ENCODE results near the gene SCIN.

The SCIN gene

DNA sequence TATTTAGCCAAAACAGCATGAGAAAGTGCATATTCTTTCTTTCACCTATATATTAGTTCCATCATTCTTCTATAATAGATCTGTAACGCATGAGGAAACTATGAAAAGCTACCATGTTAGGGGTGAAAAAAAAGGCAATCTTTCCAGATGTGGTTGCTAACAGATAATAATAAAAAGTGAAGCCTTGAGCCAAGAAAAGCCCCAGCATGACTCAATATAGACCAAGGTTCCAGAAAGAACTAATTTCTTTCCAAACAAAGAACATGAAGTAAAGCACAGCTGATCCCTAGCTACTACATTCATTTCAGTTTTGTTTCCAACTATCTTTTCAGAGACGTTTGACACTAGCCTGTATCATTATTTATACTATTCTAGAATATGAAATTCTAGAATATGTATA, 133.4 kb downstream of the SCIN start:
- no peaks in the 10 kb centered on the region for H3K27me3 ChIP-seq
- TF ChIP-seq, protein P1, sequence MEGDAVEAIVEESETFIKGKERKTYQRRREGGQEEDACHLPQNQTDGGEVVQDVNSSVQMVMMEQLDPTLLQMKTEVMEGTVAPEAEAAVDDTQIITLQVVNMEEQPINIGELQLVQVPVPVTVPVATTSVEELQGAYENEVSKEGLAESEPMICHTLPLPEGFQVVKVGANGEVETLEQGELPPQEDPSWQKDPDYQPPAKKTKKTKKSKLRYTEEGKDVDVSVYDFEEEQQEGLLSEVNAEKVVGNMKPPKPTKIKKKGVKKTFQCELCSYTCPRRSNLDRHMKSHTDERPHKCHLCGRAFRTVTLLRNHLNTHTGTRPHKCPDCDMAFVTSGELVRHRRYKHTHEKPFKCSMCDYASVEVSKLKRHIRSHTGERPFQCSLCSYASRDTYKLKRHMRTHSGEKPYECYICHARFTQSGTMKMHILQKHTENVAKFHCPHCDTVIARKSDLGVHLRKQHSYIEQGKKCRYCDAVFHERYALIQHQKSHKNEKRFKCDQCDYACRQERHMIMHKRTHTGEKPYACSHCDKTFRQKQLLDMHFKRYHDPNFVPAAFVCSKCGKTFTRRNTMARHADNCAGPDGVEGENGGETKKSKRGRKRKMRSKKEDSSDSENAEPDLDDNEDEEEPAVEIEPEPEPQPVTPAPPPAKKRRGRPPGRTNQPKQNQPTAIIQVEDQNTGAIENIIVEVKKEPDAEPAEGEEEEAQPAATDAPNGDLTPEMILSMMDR (IDR thresholded peaks at IDR 0.05): no peak
- no peaks in the 10 kb centered on the region for H3K36me3 ChIP-seq
- no peaks in the 10 kb centered on the region for H3K4me1 ChIP-seq (ENCODE audit: control insufficient read depth in 1 of 2, insufficient read depth in 1 of 2, low read depth in 1 of 2, low read length in 1 of 2)
- no peaks in the 10 kb centered on the region for H3K9me3 ChIP-seq
- H3K27ac ChIP-seq: no peak overlapping the region
- no peak overlapping the region for H3K4me3 ChIP-seq (ENCODE audit: low read depth in 1 of 2, low read length in 1 of 2)

GRCh38 chr7:12705878-12706277, 135.4 kb downstream of the SCIN start:
- H3K4me3 ChIP-seq (ENCODE audit: low read depth in 1 of 2, low read length in 1 of 2): no peak overlapping the region
- H3K9me3 ChIP-seq: no peaks in the 10 kb centered on the region
- TF ChIP-seq, protein P1 (IDR thresholded peaks at IDR 0.05): no peak
- H3K36me3 ChIP-seq: no peaks in the 10 kb centered on the region
- H3K4me1 ChIP-seq (ENCODE audit: control insufficient read depth in 1 of 2, insufficient read depth in 1 of 2, low read depth in 1 of 2, low read length in 1 of 2): no peaks in the 10 kb centered on the region
- no peak overlapping the region for H3K27ac ChIP-seq
- H3K27me3 ChIP-seq: no peaks in the 10 kb centered on the region

DNA sequence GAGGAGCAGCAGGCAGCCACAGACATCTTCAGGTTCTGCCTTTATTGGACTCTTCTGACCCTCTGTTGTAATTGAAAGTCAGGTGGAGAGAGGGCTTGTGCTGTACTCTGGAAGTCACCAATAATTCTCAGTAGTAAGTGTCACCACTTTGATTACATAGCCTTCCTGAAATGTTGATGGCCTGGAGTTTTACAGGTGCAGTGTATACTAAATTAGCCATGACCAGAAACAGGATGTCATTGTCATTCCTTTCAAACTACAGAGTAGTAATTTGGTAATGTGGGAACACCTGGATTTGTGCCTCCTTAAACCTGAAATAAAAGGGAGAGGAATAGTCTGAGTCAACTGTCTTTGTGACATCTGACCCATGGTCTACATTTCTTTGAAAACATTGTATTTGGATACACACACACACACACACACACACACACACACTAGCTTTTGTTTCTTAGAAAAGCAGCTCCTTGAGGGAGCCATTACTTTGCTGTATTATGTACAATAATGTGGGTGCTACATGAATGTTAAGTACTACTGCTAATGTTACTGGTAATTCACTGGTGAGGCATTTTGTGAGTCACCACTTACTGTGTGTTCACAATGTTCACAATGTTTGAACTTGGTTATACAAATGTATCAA, 136.5 kb downstream of the SCIN start:
- H3K4me1 ChIP-seq (ENCODE audit: control insufficient read depth in 1 of 2, insufficient read depth in 1 of 2, low read depth in 1 of 2, low read length in 1 of 2): peaks cover 0 to under 1% of the 10 kb centered on the region in 2 experiments
- H3K36me3 ChIP-seq: no peaks in the 10 kb centered on the region
- H3K4me3 ChIP-seq (ENCODE audit: low read depth in 1 of 2, low read length in 1 of 2): no peak overlapping the region
- H3K27ac ChIP-seq: no peak overlapping the region
- TF ChIP-seq, protein P1 (IDR thresholded peaks at IDR 0.05): no peak
- H3K9me3 ChIP-seq: no peaks in the 10 kb centered on the region
- no peaks in the 10 kb centered on the region for H3K27me3 ChIP-seq

DNA sequence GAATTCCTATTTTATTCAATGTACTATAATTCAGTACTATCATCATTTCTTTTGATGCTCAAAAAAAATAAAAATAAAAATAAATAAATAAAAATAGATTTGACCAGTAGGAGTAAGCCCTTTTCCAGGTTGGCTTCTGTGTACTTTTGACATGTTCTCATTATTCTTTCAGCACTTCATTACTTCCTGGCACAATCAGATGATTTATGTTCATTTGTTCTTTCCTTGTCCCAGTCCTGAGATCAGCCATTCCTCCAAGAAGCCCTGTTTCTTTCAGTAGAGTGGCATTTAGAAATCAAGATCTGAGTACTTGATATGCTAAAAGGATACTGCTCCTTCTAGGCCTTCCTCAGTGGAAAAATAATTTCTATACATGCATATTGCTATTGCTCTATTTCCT, 137.8 kb downstream of the SCIN start:
- no peak overlapping the region for H3K27ac ChIP-seq
- no peaks in the 10 kb centered on the region for H3K36me3 ChIP-seq
- TF ChIP-seq, protein P1 (IDR thresholded peaks at IDR 0.05): no peak
- H3K4me1 ChIP-seq (ENCODE audit: control insufficient read depth in 1 of 2, insufficient read depth in 1 of 2, low read depth in 1 of 2, low read length in 1 of 2): peaks cover 0 to 8% of the 10 kb centered on the region in 2 experiments
- no peaks in the 10 kb centered on the region for H3K27me3 ChIP-seq
- H3K4me3 ChIP-seq (ENCODE audit: low read depth in 1 of 2, low read length in 1 of 2): no peak overlapping the region
- no peaks in the 10 kb centered on the region for H3K9me3 ChIP-seq

All from neutrophil (primary cell).